Stimulated activated CD8-positive, alpha-beta memory T cell treated with anti-CD3 and anti-CD28 coated beads, Interleukin-7, amount 100 ng/mL, for 1 hour (primary cell): ENCODE results near the gene KRTAP12-4.
"Not testable (repeated sequence)": the region's sequence is repeated elsewhere in the genome, so short reads cannot be mapped to it uniquely, and the experiment has no call there.

Experiments used
- DNase-seq, 2 donors: peaks; one replicate each; pipeline ENCODE4 v3.0.0-alpha.2; 2020; ENCODE audit warnings: low read depth in 2 of 2

Gene KRTAP12-4

DNA sequence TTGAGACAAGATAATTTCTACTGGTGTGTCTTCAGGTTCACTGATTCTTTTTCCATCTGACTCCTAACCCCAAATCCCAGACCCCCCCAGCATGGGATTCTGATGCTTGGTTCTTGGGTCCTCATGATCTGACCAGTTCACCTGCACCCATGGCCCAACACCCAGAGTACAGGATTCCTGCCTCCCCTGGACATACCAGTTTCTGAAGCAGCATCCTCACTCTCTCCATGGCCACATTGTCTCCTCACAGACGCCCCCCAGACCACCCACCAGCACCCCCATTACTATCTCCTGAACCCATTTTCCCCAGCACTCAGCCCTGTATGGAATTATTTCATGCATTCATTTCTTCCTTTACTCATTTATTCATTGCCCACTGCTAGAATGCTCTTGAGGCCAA, 2.4 kb upstream of the KRTAP12-4 start:
- DNase-seq: no peak

DNA sequence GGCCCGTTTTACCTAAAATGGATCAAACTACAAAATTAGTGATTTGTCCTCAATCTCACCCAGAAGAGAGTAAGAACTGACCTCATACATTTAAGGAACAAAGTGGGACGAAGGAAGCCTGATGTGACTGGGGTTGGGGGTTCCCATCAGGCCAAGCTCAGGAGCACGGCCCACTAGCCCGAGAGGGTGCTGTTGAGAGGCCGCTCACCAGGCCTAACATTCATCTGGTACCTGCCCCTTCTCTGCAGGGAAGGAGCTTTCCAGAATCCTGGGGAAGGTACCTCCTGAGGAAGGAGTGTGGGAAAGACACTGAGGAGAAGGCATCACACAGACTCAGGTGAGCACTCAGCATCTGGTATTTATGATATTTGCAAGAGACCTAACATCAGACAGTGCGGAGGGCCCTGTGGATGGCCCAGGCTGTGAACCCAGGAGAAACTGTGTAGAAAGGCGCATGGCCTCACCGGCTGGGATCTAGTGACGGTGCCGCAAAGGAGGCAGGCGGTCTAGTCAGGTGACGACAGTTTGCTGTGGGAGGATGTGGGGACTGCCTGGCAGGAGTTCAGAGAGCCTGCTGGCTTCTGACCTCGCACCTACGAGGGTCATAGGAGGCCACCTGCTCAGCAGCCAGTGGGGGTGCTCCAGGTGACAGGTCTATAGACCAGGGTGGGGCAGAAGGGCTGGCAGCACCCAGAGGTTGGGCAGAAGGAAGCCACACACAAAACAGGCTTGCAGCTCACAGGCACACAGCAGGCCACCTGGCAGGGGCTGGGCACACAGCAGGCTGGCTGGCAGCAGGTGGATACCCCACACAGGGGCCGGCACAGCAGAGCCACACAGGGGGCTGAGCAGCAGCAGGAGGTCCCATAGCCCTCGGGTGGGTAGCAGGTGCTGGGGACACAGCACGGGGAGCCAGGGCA, 543 bp downstream of the KRTAP12-4 start:
- peak in 1 of 2 donors; percentile 10 for DNase-seq

DNA sequence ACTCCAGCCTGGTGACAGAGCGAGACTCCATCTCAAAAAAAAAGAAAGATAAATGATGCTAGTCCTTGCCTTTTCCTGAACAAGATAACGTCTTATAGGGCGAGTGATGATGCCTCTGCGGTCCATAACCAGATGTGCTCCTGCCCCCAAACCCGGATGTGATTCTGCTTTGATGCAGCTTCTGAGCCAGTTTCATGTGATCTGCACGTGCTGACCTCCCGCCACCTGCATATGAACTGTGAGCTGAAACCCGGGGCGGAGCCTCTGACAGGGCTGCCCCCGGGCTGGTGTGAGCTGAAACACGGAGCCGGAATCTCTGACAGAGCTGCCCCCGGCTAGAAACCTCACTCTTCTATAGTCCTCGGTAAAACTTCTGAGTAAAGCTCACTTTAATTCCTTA, 1.3 kb downstream of the KRTAP12-4 start:
- DNase-seq: no peak

DNA sequence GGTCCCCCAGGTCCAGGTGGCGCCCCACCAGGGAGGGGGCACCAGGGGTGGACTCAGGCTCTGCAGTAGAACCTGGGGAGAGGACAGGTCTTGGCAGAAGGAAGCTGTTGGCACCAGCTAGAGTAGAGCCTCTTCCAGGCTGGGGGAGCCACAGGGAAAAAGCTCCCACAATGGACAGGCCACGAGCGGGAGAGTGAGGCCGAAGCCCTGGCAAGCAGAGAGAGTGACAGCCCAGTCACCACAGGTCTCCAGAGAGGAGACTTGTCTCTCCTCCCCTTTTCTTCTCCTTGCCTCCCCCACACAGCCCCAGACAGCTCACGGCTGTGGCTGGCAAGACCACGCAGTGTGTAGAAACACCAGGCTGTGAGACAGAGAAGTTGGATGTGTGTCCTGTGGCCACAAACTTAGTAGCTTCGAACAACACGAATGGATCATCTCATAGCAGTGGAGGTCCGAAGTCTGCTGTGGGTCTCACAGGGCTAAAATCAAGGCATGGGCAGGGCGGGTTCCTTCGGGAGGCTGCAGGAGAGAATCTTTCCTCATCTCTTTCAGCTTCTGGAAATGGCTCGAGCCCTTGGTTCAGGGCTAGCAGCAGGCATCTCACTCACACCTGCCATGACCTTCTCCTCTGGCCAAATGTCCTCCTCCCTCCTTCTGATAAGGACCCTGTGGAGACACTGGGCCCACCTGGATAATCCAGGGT, 3.3 kb downstream of the KRTAP12-4 start:
- DNase-seq: no peak

DNA sequence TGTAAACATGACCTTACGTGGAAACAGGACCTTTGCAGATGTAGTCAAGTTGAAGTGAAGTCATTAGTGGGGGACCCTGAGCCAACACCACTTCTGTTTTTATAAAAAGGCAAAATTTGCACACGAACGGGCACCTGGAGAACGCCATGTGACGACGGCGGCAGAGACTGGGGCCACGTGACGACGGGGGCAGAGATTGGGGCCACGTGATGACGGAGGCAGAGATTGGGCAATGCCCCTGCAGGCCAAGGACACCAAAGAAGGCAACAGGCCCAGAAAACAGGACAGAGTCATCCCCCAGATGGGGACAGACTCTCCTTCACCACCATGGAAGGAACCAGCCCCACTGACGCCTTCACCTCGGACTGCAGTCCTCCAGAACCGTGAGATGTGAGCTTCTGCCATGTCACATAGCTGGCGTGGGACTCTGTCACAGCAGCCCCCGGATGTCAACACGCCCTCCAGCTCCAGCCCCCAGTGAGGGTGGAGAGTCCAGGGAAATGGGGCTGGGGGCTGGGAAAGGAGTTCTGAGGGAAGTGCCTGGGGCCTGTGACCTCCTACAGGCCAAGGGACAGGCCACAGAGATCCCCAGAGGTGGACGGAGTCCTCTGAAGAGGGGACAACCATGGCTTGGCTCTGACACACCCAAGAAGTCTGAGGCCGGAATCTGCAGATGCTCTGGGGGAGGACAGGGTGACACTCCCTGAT, 4.0 kb downstream of the KRTAP12-4 start:
- DNase-seq: no peak

DNA sequence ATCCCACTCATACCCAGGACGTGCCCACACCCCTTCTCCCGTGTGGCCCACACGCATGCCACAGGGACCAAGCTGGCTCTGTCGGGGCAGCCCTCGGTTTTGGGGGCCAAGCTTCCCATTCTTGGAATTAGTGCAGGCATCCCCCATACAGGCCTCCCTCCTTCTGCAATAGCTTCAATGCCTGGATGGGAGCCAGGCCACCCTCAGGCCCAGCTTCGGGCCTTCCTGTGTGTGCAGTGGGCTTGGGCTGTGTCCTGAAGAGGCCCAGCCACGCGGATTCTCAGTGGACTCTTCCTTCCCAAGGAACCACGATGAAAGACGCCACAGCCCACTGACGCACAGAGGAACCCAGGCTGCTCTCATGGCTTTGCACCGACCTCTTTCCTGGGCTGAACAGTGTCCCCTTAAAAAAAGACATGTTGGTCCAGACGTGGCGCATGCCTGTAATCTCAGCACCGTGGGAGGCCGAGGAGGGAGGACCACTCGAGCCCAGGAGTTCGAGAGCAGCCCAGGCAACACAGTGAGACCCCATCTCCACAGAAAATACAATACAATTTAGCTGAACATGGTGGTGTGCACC, 4.8 kb downstream of the KRTAP12-4 start:
- no peak for DNase-seq

DNA sequence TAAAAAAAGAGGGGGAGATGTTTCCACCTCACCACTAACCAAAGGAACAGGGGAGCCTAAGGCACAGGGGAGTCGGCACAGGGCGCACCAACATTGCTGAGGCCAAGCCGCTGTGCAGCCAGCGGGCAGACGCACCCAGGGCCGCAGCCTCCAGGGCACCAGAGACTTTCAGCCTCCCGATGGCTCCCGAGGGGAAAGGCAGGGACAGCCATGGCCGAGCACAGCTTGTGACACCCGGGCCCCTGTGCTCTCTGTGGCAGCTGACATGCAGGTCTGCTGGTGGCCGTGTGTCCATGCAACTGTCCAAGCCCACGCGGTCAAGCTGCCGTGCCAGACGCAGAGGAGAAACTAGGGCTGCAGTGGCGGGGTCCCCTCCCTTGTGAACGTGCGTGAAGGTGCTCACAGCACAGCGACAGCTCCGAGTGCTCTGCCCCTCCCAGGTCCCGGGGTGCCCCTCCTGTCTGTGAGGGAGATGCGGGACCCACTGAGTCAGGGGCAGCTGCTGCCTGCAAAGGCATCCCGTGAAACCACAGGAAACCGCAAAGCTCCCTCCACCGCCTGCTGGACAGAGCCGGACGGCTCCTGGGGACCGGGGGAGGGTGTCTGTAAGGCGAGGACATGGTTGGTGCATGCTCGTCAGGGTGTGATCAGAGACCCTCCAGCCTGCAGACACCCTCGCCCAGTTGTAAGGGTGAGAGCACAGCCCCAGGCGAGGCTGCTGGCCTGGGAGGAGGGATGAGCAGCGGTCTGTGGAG, 5.7 kb downstream of the KRTAP12-4 start:
- DNase-seq: no peak

DNA sequence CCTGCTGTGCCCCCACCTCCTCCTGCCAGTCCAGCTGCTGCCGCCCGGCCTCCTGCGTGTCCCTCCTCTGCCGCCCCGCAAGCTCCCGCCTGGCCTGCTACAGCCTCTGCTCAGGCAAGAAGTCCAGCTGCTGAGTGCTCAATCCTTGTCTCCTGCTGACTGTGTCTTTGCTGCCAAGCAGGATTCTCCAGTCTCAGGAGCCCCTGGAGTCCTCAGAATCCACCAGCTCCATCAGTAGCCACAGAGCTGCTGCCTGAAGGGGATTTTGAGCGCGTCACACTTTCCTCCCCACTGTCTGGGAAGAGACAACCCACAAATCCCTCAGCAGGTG, 7.3 kb downstream of the KRTAP12-4 start:
- no peak for DNase-seq

DNA sequence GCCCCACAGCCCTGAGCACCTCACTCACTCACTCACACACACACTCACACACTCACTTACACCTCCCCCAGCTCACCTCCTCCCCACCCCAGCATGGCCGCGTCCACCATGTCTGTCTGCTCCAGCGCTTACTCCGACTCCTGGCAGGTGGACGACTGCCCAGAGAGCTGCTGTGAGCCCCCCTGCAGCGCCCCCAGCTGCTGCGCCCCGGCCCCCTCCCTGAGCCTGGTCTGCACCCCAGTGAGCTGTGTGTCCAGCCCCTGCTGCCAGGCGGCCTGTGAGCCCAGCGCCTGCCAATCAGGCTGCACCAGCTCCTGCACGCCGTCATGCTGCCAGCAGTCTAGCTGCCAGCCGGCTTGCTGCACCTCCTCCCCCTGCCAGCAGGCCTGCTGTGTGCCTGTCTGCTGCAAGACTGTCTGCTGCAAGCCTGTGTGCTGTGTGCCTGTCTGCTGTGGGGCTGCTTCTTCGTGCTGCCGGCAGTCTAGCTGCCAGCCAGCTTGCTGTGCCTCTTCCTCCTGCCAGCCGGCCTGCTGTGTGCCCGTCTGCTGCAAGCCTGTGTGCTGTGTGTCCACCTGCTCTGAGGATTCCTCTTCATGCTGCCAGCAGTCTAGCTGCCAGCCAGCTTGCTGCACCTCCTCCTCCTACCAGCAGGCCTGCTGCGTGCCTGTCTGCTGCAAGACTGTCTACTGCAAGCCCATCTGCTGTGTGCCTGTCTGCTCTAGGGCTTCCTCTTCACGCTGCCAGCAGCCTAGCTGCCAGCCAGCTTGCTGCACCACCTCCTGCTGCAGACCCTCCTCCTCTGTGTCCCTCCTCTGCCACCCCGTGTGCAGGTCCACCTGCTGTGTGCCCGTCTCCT, 7.9 kb downstream of the KRTAP12-4 start, which contains the start of gene KRTAP10-11:
TSS of gene KRTAP10-11 (plus strand) at position 49 of the 856 bp plus-strand sequence. CDS start at position 94, 45 bp downstream.
- not testable (repeated sequence) for DNase-seq

DNA sequence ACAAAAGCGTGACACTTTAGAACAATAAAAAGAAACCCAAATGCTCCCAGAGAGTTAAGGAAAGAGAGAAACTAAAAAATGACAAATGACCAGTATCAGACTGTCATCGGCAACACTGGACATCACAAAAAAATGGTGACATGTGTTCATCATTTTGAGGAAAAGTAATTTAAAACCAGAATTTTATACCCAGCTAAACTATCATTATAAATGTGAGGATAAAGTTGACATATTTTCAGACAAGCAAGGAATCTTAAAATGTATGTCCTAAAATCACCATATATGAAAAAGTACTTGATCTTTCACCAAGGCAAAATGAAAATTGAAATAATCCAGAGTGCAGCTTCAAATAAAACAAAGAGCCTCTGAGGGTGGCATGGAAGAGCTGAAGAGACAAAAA, 9.6 kb downstream of the KRTAP12-4 start:
- DNase-seq: no peak

DNA sequence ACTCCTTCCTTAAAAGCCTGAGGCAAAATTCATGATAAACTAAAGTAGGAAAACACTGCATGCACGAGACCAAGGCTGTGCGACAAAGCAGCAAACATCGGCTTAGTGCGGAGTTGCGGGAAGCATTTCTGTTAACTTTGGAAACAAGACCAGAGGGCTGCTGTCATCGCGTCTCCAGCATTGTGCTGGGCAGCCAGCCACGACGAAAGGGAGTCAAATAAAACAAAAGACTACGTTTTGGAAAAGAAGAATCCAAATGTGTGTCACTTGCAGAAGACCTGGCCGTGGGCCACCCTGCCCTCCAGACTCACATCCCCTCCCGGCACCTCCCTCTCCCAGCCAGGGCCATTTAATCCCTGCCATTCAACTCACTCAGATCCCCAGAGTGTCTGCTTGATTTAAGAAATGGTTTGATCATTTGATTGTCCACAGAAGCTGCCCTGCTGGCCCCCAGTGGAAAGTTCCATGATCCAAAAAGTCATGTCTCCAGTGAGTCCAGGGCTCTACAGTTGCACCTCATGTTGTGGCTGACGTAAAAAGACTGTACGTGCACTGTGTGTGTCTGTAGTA, 10.6 kb downstream of the KRTAP12-4 start:
- DNase-seq: no peak

DNA sequence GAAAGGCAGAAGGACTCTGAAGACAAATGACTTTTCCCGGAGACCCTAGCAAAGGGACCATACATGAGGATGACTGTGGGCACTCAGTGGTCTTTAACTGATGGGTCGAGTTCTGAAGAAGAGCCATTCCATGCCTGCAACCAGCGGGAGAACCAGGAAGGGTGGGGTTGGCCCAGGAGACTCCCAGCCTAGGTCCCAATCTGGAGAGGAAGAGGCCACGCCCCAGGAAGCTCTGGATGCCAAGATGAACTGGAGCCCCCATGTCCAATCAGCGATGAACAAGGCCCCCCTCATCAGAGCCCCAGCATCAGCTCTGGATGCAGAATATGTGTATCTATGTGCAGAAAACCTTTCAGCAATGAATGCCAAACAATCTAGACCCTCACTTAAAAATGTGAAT, 13.7 kb downstream of the KRTAP12-4 start:
- no peak for DNase-seq

DNA sequence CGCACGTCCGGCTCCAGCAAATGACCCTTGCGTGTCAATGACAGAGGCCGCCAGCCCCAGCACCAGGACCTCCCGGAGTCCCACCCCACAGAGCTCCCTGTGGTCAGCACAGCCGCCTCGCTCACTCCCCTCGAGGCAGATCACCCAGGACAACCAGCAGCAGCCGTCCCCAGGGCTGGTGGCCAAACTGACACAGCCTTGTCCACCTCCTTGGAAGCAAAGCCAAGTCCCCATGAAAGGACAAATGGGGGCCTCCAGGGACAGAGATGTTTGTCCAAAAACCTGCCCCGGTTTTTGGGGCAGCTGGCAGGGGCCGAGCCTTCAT, 15.2 kb downstream of the KRTAP12-4 start:
- no peak for DNase-seq

DNA sequence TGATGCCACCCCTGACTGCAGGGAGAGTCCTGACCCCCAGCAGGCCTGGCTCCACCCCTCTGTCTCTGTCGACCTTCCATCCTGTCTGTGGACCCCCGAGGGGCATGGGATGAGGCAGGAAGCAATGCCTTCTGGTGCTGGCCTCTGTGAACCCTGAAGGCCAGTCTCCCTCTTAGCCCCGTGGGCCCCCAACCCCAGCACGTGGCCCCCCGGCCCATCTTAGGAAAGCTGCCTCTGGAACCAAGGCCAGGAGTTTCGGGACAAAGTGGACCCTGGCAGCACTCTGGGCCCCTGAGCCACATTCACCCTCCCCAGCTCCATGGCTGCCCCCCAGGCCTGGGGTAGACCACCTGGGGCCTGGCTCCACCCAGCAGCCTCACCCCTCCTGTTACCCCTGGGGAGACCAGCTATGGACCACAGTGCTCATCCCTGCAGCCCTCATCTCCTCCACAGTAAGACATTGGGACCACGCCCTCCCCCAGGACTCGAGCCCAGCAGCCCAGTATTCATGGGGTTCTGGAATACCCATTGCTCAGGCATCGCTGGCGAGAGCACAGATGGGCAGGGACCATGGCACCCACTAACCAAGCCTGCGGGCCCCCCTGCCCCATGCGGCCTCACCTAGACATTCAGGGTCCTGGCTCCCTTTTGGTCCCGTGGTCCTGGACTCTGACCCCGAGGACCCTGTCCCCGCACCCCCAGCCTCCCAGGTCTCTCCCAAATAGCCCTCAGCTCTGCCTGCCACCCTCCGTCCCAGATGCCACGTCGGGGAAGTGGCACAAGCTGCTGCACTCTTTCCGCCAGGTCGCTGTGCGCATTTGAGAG, 15.7 kb downstream of the KRTAP12-4 start:
- not testable (repeated sequence) for DNase-seq

DNA sequence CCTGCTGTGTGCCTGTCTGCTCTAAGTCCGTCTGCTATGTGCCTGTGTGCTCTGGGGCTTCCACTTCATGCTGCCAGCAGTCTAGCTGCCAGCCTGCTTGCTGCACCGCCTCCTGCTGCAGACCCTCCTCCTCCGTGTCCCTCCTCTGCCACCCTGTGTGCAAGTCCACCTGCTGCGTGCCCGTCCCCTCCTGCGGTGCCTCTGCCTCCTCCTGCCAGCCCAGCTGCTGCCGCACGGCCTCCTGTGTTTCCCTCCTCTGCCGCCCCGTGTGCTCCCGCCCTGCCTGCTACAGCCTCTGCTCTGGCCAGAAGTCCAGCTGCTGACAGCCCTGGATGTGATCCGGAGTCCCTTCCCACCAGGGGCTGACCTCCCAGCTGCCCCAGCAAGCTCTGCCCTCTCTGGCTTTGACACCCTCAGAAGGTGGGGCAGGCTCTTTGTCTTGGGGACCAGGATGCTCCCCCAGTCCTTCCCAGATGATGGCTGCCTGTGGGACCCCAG, 16.6 kb downstream of the KRTAP12-4 start:
- not testable (repeated sequence) for DNase-seq

DNA sequence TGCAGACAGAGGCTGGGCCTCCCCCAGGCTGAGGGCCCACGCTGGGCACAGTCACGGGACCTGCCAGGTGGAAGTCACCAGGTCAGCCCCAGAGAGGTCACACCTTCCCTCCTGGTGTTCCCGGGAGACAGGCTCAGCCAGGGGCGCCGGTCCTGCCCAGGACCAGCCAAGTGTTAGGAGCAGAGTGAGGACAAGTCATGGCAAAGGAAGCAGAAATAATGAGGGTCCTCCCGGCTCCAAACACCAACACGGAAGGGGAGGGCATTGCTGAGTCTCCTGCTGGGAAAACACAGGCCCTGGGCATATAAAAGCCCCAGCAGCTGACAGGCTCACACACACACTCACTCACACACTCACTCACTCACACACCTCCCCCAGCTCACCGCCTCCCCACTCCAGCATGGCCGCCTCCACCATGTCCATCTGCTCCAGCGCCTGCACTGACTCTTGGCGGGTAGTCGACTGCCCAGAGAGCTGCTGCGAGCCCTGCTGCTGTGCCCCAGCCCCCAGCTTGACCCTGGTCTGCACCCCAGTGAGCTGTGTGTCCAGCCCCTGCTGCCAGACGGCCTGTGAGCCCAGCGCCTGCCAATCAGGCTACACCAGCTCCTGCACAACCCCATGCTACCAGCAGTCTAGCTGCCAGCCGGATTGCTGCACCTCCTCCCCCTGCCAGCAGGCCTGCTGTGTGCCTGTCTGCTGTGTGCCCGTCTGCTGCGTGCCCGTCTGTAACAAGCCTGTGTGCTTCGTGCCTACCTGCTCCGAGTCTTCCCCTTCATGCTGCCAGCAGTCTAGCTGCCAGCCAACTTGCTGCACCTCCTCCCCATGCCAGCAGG, 17.2 kb downstream of the KRTAP12-4 start, which contains the start of gene KRTAP10-10:
TSS of gene KRTAP10-10 (plus strand) at position 339 of the 833 bp plus-strand sequence. CDS start at position 401, 62 bp downstream.
- DNase-seq: no peak

DNA sequence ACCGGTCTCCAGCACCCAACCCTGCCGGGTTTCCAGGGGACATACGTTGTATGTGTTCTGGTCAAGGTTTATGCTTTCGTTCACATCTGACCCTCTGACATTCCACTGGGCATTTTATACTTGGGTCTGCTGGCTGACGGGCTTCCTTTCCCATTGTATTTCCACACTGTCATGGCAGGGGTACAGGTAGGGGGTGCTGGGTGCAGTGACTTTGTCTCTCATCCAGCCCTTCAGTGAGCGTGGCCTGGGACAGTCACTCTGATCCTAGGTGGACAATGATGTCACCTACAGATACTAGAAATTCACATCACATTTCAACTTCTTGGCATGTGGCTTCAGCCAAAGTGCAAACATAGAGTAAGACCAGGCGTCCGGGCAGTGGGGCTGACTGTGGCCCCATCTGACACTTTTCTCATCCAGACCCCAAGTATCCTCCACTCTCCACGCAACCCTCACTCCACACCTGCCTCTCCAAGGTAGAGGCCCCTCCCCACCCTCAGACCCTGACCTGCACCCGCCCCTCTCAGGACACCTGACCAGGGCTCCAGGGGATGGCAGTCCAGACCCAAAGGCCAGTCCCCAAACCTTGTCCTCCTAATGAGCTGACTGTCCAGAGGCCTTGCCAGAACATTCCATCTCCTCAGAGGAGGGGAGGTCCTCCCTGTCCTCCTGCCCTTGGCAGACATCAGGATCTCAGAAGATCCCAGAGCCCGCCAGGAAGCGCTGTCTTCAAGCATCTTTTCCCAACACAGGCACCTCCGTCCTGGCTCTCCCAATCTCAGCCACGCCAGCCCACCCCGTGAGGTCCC, 18.0 kb downstream of the KRTAP12-4 start:
- no peak for DNase-seq
